ENCODE measurements around the gene EHMT1.

The EHMT1 gene

DNA sequence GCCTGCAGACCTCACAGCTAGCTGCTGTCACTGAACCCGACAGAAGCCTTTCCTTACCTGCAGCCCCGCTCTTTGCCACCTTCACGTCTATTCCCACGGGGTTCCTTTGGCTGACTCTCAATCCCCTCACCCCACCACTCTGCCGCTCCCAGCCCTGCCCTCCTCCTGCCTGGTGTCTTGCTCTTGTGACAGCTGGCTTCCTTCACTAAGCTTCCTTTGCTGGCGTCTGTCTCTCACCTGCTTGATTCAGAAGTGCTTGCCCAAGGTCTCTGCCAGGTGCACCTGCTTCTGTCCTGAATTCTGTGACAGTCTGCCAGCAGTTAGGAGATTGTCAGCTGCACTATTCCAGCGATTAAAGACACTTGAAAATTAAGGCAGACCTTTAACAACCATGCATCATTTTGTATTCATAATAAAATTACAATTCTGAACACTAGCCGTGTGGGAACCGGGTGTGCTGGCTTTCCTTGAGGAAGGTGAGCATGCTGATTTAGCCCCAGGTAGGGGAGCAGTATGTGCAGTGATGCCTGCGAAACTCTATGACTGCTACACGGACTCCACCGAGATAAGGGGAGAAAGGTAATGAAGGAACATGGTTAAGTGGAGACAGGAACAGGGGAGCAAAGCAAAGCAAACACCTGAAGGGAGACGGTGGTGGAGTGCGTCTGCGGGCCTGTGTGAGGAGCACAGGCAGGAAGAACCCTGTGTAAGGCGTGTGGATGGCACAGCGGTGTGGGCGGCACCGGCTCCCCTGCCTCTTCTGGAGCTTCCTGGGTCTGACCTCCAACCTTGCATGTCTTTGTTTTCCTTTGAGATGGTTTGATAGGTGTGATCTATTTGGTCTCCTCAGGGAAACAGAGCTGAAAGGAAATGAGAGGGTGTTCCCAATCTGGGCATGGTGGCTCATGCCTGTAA is 178.7 kb downstream of the EHMT1 start:
- H3K27ac ChIP-seq, result peak overlapping the region; percentile 7; the same call in 1 of the 2 replicates
- TF ChIP-seq, protein P1, sequence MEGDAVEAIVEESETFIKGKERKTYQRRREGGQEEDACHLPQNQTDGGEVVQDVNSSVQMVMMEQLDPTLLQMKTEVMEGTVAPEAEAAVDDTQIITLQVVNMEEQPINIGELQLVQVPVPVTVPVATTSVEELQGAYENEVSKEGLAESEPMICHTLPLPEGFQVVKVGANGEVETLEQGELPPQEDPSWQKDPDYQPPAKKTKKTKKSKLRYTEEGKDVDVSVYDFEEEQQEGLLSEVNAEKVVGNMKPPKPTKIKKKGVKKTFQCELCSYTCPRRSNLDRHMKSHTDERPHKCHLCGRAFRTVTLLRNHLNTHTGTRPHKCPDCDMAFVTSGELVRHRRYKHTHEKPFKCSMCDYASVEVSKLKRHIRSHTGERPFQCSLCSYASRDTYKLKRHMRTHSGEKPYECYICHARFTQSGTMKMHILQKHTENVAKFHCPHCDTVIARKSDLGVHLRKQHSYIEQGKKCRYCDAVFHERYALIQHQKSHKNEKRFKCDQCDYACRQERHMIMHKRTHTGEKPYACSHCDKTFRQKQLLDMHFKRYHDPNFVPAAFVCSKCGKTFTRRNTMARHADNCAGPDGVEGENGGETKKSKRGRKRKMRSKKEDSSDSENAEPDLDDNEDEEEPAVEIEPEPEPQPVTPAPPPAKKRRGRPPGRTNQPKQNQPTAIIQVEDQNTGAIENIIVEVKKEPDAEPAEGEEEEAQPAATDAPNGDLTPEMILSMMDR (conservative IDR thresholded peaks at IDR 0.05), result no peak

- TF ChIP-seq, protein P1 (conservative IDR thresholded peaks at IDR 0.05), result no peak
- H3K27ac ChIP-seq, result no peak overlapping the region
Measured at GRCh38 chr9:137798142-137798541, 179.3 kb downstream of the EHMT1 start.

GRCh38 chr9:137798901-137799629 is 180.3 kb downstream of the EHMT1 start:
- TF ChIP-seq, protein P1 (conservative IDR thresholded peaks at IDR 0.05), result no peak
- no peak overlapping the region for H3K27ac ChIP-seq

- TF ChIP-seq, protein P1 (conservative IDR thresholded peaks at IDR 0.05), result no peak
- H3K27ac ChIP-seq, result no peak overlapping the region
Measured at GRCh38 chr9:137799630-137799983, 180.8 kb downstream of the EHMT1 start.

GRCh38 chr9:137800196-137801022 is 181.6 kb downstream of the EHMT1 start:
- TF ChIP-seq, protein P1 (conservative IDR thresholded peaks at IDR 0.05), result no peak
- H3K27ac ChIP-seq, result 0 out of 2 replicates have a peak overlapping the region, but pooled peaks have one; percentile 5

GRCh38 chr9:137801023-137801319 is 182.2 kb downstream of the EHMT1 start:
- H3K27ac ChIP-seq, result 0 out of 2 replicates have a peak overlapping the region, but pooled peaks have one; percentile 5
- TF ChIP-seq, protein P1 (conservative IDR thresholded peaks at IDR 0.05), result no peak

GRCh38 chr9:137802021-137802420 is 183.2 kb downstream of the EHMT1 start:
- TF ChIP-seq, protein P1 (conservative IDR thresholded peaks at IDR 0.05), result no peak
- H3K27ac ChIP-seq, result no peak overlapping the region
